Measurements from ENCODE around the gene CCDC146.

DNA sequence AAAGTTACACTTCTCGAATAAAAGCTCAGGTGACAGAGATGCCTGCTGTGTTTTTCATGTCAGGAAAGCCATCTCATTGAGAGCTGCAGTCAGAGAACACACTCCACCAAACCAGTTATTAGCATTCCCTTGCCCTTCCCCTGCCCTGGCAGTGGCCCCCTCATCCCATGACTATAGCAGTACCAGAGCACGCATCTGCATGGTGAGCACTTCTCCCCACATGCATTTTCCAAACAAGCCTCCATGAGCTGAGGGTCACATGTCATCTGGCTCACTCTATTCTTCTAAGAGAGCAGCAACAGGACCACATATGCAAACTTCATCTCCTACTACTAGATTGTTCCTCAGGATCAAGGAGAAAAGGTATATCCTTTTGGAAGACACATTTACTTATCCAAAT lies 119.7 kb downstream of the CCDC146 start:
- TF ChIP-seq, protein P1, sequence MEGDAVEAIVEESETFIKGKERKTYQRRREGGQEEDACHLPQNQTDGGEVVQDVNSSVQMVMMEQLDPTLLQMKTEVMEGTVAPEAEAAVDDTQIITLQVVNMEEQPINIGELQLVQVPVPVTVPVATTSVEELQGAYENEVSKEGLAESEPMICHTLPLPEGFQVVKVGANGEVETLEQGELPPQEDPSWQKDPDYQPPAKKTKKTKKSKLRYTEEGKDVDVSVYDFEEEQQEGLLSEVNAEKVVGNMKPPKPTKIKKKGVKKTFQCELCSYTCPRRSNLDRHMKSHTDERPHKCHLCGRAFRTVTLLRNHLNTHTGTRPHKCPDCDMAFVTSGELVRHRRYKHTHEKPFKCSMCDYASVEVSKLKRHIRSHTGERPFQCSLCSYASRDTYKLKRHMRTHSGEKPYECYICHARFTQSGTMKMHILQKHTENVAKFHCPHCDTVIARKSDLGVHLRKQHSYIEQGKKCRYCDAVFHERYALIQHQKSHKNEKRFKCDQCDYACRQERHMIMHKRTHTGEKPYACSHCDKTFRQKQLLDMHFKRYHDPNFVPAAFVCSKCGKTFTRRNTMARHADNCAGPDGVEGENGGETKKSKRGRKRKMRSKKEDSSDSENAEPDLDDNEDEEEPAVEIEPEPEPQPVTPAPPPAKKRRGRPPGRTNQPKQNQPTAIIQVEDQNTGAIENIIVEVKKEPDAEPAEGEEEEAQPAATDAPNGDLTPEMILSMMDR (IDR thresholded peaks at IDR 0.05), result no peak
- TF ChIP-seq POLR2A (IDR thresholded peaks at IDR 0.05), result no peak
